ENCODE data around the gene TMEM200A. TPM values are rescaled to one million over a fixed set of nuclear protein-coding genes. Genes with fewer than 3 reads are reported as not detected.
A peak's percentile ranks its signal among the peaks of the same experiment; 100 is the strongest.

The TMEM200A gene
- total and polyA plus RNA-seq, 2 experiments from 2014 or later, result 23.0 to 32.9 TPM

DNA sequence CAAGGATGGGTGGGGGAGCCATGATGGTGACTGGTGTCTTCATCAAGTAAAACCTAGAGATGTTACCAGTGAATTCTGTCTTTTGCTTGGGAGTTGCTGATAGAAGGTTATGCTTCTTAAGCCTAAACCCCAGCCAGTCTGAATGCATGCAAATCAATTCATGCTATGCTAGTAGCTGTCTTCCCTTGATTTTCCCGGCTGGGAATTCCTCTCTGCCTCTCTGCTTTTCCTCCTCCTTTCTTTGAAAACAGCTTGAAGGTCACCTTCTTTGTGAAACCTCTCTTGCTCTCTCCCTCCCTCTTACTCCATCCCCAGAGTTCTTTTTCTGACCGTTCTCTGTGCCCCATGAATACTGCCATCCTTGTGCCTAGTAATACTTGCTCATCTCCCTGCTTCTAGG is 58.9 kb downstream of the TMEM200A start:
- Histone ChIP-seq H3K4me3 (no peak overlapping the region), H4K20me1 (ENCODE audit: insufficient read depth, poor library complexity, severe bottlenecking) (no peaks in the 10 kb centered on the region), H3K4me2 (no peak overlapping the region), H3K27ac (no peak overlapping the region), H3K9me2 (replicated peaks; ENCODE audit: insufficient read depth) (no peaks in the 10 kb centered on the region), H3K9me3 (ENCODE audit: low read depth) (no peaks in the 10 kb centered on the region), H2AFZ (no peak overlapping the region), H3K79me2 (peaks cover 23% of the 10 kb centered on the region), H3K27me3 (no peaks in the 10 kb centered on the region), H3K36me3 (replicated peaks; ENCODE audit: insufficient read depth, low read depth) (no peaks in the 10 kb centered on the region), H3K4me1 (ENCODE audit: insufficient read depth) (peaks cover 13% of the 10 kb centered on the region)
- no peak for DNase-seq (ENCODE audit: low spot score)
- 51% methylated on average over 2 of the region's 2 CpGs for WGBS (ENCODE audit: low lambda C conversion rate, missing lambda C conversion rate)
- no peak for TF ChIP-seq EZH2 (IDR thresholded peaks at IDR 0.05; ENCODE audit: borderline replicate concordance)
- no peak for TF ChIP-seq EZH2phosphoT487 (IDR thresholded peaks at IDR 0.05; ENCODE audit: low read depth, severe bottlenecking, unreplicated experiment)
- TF ChIP-seq, protein P1, sequence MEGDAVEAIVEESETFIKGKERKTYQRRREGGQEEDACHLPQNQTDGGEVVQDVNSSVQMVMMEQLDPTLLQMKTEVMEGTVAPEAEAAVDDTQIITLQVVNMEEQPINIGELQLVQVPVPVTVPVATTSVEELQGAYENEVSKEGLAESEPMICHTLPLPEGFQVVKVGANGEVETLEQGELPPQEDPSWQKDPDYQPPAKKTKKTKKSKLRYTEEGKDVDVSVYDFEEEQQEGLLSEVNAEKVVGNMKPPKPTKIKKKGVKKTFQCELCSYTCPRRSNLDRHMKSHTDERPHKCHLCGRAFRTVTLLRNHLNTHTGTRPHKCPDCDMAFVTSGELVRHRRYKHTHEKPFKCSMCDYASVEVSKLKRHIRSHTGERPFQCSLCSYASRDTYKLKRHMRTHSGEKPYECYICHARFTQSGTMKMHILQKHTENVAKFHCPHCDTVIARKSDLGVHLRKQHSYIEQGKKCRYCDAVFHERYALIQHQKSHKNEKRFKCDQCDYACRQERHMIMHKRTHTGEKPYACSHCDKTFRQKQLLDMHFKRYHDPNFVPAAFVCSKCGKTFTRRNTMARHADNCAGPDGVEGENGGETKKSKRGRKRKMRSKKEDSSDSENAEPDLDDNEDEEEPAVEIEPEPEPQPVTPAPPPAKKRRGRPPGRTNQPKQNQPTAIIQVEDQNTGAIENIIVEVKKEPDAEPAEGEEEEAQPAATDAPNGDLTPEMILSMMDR (IDR thresholded peaks at IDR 0.05; ENCODE audit: poor library complexity), result no peak

DNA sequence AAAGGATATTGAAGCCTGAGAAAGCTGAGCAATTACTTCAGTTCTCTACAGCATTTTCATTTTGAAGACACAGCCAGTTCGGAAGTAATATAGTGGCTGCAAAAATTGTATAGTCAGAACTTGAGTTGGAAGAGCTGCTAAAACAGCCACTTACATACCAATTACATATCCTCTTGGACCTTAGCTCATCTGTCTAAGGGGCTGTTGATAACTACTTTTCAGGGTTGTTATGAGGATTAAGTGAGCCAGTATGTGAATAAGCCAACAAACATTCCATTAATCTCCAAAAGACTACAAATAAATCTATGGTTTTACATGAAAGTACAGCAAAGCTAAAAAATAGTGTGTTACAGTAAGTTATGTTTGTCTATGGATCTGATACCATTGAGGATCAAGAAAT is 59.7 kb downstream of the TMEM200A start:
- Histone ChIP-seq H3K4me1 (ENCODE audit: insufficient read depth) (peaks cover 13% of the 10 kb centered on the region), H3K9me3 (ENCODE audit: low read depth) (no peaks in the 10 kb centered on the region), H3K27ac (peak overlapping the region; percentile 4), H3K27me3 (no peaks in the 10 kb centered on the region), H3K79me2 (peaks cover 26% of the 10 kb centered on the region), H3K4me3 (no peak overlapping the region), H3K36me3 (replicated peaks; ENCODE audit: insufficient read depth, low read depth) (no peaks in the 10 kb centered on the region), H3K4me2 (no peak overlapping the region), H2AFZ (no peak overlapping the region), H3K9me2 (replicated peaks; ENCODE audit: insufficient read depth) (no peaks in the 10 kb centered on the region), H4K20me1 (ENCODE audit: insufficient read depth, poor library complexity, severe bottlenecking) (no peaks in the 10 kb centered on the region)
- TF ChIP-seq EZH2 (IDR thresholded peaks at IDR 0.05; ENCODE audit: borderline replicate concordance) (no peak), EZH2phosphoT487 (IDR thresholded peaks at IDR 0.05; ENCODE audit: low read depth, severe bottlenecking, unreplicated experiment) (no peak)
- TF ChIP-seq, protein P1 (IDR thresholded peaks at IDR 0.05; ENCODE audit: poor library complexity), result no peak
- WGBS (ENCODE audit: low lambda C conversion rate, missing lambda C conversion rate), result 75% methylated on average over 1 of the region's 1 CpG
- no peak for DNase-seq (ENCODE audit: low spot score)

DNA sequence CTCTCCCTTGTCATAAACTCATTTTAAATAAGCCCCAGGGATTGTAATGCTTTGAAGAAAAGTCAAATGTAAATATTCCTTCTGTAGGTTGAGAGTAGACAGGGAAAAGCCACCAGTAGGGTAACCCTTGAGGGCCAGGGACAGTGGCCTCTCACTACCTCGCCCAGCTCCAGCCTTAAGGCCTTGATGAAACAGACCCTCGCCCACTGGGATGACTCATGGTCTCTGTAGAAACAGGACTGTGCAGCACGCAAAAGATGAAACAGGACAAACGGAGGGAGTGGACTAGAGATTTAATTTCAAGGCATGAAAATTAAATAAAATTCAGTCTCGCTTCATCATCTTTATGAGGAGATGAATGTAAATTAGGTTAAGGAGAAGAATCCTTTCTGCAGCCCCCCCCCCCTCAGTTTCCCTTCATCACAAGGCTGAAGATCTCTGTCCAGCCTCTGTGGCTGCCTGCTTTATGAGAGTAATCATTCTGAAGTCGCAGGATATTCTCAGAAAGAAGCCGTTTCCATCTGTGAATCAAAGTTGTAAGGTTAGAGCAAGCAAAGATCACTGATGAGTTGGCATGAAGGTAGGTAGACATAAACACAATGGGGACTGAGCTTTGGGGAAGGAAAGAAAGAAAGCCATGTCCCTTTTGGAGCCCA is 60.4 kb downstream of the TMEM200A start:
- no peaks in the 10 kb centered on the region for H3K9me3 ChIP-seq (ENCODE audit: low read depth)
- no peaks in the 10 kb centered on the region for H3K36me3 ChIP-seq (replicated peaks; ENCODE audit: insufficient read depth, low read depth)
- TF ChIP-seq, protein P1 (IDR thresholded peaks at IDR 0.05; ENCODE audit: poor library complexity), result no peak
- TF ChIP-seq EZH2phosphoT487 (IDR thresholded peaks at IDR 0.05; ENCODE audit: low read depth, severe bottlenecking, unreplicated experiment), result peak; percentile 75
- H3K4me2 ChIP-seq, result peak overlapping the region; percentile 24
- peak overlapping the region; percentile 4 for H3K27ac ChIP-seq
- H3K79me2 ChIP-seq, result peaks cover 26% of the 10 kb centered on the region
- H3K9me2 ChIP-seq (replicated peaks; ENCODE audit: insufficient read depth), result no peaks in the 10 kb centered on the region
- no peaks in the 10 kb centered on the region for H4K20me1 ChIP-seq (ENCODE audit: insufficient read depth, poor library complexity, severe bottlenecking)
- H3K4me1 ChIP-seq (ENCODE audit: insufficient read depth), result peaks cover 13% of the 10 kb centered on the region
- H2AFZ ChIP-seq, result no peak overlapping the region
- peak; percentile 48 for DNase-seq (ENCODE audit: low spot score)
- H3K4me3 ChIP-seq, result no peak overlapping the region
- WGBS (ENCODE audit: low lambda C conversion rate, missing lambda C conversion rate), result 47% methylated on average over 7 of the region's 7 CpGs
- no peaks in the 10 kb centered on the region for H3K27me3 ChIP-seq
